ENCODE results near the gene TMEM109.
"Not testable (repeated sequence)": the region's sequence is repeated elsewhere in the genome, so short reads cannot be mapped to it uniquely, and the experiment has no call there.

TMEM109 gene

DNA sequence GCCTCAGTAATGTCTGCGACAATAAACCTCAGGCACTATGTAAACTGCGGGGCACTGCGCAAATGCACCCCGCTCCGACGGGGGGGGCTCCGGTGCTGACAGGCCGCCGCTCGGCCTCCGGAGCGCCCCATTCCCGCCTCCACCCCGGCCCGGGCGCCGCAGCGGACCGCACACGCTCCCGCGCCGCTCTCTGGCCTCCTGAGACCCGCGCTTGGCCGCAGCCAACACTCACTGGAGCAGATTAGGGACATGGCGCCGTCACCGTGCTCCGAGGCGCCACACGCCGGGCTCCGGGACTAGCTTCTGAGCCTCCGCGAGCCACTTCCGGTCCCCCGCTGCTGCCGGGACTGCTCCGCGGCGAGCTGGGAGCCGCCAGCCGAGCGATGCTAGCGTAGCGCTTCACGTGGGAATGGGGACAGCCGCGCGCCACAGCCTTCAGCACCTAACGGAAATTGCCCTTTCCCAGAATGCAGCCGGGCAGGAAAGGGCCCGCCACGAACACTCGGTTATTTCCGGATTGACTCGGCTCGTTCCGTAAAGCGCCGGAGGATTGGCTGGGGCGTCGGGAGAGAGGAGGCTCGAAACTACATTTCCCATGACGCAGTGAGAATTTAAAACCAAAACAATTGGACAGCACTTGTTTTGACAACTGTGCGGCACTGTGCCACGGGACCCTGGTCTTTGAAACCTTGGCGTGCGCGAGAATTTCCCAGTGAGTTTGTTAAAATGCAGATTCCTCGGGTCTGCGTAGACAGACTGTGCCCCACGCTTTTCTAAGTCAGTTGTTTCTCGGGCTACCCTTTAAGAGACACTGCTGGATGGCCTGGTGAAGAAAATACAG, 7.6 kb upstream of the TMEM109 start, which contains the start of gene PRPF19:
TSS of gene PRPF19 (minus strand) at position 454 of the 841 bp plus-strand sequence. CDS start at position 251, 203 bp downstream.
- peak; percentile 97 for DNase-seq (ENCODE audit: low read depth, low spot score)
- H3K4me3 ChIP-seq (ENCODE audit: low read length), result peak within 1 kb of the TSS; percentile 95

DNA sequence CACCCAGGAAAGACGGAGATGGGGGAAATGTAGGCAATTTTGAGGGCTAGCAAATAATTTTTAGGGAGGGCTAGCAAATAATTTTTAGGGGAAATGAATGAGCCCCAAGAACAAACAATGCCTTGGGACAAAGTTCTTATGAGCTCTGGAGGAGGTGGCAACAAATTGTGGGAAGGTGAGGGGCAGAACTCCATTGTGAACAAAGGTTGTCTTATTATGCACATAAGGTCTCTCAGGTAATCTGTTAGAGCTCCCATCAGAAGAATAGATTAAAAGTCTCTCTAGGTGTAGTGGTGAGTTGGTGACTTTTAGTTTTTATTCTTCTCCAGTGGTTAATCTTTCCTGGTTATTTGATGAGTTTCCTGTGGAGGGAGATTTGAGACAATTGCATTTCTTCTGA, 5.2 kb upstream of the TMEM109 start:
- no peak overlapping the region for H3K4me3 ChIP-seq (ENCODE audit: low read length)
- DNase-seq (ENCODE audit: low read depth, low spot score), result no peak

DNA sequence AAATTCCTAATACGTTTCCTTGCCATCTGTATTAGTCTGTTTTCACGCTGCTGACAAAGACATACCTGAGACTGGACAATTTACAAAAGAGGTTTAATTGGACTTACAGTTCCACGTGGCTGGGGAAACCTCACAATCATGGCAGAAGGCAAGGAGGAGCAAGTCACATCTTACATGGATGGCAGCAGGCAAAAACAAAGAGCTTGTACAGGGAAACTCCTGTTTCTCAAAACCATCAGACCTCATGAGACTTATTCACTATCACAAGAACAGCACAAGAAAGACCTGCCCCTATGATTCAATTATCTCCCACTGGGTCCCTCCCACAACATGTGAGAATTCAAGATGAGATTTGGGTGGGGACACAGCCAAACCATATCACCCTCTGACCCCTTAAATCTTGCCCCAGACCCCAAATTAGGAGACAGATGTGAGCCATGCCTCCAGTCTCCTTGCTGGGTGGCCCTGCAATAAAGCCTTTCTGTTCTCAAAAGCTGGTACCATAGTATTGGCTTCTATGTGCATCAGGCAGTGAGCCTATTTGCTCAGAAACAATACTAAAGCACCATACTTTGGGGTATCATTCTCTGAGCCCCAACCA, 4.2 kb upstream of the TMEM109 start:
- not testable (repeated sequence) for H3K4me3 ChIP-seq (ENCODE audit: low read length); DNase-seq (ENCODE audit: low read depth, low spot score)

DNA sequence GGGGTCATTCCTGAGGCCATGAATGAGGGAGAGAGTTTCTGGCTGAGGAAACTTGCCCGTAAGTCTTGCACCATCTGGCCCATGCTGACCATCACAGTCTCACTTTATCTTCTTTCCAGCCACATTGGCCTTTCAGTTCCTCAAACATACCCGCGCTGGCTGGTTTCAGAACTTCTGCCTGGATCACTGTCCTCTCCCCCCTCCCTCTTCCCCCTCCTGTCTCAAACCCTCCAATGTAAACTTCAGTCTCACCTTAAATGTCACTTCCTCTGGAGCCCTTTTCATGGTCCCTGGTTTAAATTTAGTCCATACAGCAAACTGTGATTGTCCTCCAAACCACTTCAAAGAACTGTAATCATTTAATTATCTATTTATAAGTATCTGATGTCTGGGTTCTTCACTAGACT, 3.7 kb upstream of the TMEM109 start:
- no peak overlapping the region for H3K4me3 ChIP-seq (ENCODE audit: low read length)
- no peak for DNase-seq (ENCODE audit: low read depth, low spot score)

DNA sequence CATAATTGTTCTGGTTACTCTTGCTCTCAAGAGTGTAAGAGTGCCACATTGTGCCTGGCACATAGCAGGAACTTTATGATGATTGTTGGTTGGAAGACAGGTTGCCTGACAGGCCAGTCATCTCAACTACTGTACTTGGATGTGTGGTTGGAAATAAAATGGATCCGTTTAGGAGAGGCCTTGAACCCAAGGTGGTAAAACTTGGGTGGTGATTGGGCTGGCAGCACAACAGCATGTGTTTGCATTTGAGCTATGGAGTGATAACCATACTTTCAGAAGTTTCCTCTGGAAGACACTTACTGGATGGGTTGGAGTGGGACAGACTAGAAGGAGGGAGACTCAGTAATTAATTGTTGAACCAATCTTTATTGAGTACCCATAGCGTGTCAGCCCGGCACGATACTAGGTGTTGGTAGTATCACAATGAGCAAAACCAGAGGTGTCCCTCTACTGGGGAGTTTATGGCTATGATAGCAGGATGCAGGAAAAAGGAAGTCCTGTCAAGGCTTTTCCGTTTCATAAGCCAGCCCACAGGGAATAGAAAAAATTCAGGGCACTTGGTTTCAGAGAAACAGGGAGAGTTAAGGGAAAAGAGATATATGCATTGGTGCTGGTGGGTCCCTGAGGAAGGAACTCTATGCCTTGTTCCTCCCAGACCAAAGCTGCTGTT, 3.1 kb upstream of the TMEM109 start:
- no peak overlapping the region for H3K4me3 ChIP-seq (ENCODE audit: low read length)

DNA sequence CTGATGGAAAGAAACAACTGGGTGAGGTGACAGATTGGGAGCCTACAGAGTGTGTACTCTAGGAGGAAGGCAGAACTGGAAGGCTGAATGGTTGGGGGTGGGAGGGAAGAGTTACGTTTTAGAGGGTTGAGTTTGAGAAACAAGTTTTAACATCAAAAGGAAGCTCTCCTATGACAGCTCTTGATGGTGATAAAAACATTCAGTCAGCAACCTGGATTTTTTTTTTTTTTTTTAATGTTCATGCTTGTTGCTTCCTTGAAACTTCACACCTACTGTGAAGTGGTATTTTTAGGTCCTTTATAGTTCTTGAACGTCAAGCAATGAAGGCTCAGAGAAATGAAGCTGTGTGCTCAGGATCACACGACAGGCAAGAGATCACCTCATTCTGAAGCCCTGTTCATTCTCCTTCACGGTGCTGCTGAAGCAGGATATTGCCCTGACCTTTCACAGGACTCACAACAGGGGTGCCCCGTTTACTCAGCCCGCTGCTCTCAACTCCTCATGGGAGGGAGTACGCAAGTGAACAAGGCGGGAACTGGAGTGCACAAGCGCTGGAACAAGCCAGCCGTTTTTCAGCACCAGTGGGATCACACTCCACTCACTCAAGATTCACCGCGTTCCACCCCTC, 1.6 kb upstream of the TMEM109 start:
- no peak for DNase-seq (ENCODE audit: low read depth, low spot score)
- no peak overlapping the region for H3K4me3 ChIP-seq (ENCODE audit: low read length)

More for the DNA sequence above, 3.1 kb upstream of the TMEM109 start:
- DNase-seq (ENCODE audit: low read depth, low spot score), result no peak

DNA sequence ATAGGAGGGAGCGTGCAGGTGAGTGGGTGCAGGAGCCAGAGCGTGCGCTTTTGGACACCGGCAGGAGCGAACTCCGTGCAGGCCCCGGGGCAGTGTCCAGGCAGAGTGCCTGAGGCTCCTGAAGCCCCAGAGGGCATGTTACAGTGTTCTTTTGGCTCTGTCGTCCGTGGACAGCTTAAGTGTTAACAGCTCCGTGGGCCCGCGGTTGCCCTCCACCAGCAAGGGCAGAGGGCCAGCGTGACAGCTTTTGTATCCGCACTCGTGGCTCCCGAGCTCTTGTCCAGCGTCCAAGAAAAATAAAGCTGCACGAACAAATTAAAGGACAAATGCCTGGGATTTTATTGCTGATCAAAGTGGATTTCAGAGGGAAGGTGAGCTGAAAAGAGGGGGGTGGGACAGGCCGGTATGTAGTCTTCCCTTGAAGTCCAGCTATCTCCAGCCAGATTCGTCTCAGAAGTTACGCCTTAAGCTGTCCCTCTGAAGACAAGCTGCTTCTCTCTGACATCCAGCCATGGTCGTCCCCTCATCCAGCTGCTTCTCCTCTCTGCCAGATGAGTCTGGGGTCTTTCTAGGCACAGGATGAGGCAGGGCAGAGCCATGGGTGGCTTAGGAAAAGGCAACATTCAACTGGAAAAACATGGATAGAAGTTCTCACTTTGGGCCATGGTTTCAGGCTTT, 968 bp upstream of the TMEM109 start:
- no peak for DNase-seq (ENCODE audit: low read depth, low spot score)
- peak overlapping the region; percentile 77 for H3K4me3 ChIP-seq (ENCODE audit: low read length)

DNA sequence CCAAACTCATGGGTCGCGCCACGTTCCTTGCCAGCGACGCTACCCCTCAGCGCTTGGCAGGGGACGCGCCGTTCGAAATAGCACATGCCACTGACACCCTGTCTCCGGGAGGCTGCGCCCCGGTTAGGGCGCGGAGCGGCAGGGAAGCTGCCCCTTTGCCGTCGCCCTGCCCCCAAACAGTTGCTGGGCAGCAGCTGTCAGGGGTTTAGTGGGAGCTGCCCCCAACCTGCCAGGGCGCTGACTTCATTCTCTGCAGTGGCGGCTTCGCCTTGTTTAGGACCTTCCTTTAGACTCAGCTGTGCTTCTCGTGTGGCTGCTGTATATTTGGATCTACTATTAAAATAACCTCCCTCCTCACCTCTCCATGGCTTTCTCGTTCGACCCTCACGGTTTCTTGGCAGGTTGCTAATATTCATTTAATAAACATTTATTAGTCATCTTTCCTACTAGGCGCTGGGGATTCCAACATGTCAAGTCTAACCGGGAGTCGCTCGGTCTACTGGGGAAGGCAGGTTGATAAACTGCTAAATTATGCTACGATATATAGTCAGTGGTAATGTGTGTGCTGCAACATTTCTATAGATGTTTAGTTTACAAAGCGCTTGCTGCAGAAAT, 782 bp downstream of the TMEM109 start:
- H3K4me3 ChIP-seq (ENCODE audit: low read length), result peak overlapping the region; percentile 77
- DNase-seq (ENCODE audit: low read depth, low spot score), result no peak

DNA sequence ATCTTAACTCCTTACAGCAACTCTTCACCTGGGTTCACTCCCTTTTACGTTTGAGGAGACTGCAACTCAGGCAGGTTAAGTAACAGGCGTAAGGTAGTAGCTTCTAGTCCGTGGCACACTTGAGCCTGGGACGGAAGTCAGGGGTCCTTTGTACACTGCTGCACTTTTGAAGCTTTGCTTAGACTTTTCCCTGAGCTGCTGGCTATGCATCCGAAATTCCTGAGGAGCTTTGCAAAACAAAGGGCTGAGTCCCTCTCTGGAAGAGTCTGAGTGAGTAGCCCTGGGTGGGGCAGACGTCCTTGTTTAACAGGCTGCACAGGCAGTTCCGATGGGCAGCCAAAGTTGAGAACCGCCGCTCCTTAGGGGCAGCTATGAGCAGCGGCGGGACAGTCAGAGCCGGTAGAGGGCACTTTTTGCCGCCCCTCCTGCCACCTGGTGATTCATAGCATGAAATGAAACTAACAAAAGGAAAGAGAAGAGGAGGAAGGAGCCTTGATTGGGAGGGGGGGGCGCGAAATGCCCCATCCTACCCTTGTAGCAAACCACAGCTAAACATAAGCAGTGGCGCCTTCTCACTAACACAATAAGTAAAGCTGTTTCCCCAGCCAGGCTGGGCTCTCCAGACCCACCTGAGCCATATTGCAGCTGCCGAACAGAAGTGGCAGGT, 1.4 kb downstream of the TMEM109 start:
- DNase-seq (ENCODE audit: low read depth, low spot score), result peak; percentile 58
- peak overlapping the region; percentile 77 for H3K4me3 ChIP-seq (ENCODE audit: low read length)

DNA sequence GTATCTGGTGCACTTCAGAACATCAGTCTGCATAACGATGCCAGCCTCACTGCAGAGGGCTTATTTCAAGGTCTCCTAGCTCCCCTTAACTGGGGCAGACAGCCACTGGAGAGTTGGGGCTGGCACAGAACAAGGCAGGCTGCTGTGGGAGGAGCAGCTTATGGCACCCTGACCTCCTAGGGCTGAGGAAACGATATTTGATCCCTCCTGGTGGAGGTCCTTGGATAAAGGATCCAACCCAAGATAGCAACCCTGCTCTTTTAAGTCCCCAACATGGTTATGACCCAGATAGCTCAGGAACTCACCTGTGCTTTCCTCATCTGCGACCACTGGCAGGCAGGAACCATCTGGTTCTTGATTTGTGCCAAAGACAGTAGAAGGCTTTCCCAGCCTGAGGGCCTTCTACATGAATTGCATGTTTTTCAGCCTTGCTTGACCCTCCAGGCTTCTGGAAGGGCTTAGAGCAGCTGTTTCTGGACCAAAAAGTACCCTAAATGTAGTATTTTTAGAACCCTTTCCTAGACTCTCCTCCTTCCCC, 2.8 kb downstream of the TMEM109 start:
- no peak for DNase-seq (ENCODE audit: low read depth, low spot score)
- H3K4me3 ChIP-seq (ENCODE audit: low read length), result no peak overlapping the region

DNA sequence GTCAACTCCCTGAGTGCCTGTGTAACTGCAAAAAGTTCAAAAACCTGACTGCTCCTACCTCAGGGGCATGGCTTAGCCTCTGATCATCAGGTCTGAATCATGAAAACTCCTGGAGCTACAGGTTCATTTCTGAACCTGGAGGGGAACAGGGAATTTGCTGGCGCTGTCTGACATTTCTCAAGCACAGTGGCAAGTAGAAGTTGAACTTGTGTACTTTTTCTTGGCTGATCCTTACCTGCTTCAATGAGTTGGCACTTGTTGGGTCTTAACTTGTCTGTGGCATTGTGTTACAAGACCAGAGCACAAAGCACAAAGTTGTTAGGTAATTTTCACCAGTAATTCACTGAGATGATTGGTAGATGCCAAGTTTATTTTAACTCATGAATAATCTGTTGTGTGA, 3.3 kb downstream of the TMEM109 start:
- H3K4me3 ChIP-seq (ENCODE audit: low read length), result no peak overlapping the region
- no peak for DNase-seq (ENCODE audit: low read depth, low spot score)

DNA sequence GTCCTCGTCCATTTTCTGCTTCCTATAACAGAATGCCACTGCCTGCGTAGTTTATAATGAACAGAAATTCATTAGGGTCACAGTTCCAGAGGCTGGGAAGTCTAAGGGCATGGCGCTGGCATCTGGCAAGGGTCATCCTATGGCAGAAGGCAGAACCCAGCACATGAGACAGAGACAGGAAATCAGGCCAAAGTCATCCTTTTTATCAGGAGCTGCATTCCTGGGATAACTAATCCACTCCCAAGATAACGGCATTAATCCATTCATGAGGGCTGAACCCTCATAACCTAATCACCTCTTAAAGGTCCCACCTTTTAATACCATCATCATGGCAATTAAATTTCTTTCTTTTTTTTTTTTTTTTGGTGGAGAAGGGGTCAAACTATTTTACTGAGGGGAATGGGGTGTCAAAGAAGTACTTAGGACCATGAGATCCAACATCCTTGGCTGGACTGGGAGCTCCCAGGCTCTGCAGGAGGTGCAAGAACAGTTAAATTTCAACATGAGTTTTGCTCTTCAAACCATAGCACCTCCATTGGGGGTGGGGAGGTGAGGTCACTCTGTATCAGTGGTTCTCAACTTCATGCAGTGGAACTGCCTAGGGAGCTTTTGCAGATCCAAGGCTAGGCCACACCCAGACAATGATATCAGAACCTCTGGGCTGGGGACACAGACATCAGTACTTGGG, 4.4 kb downstream of the TMEM109 start:
- DNase-seq (ENCODE audit: low read depth, low spot score), result no peak
- H3K4me3 ChIP-seq (ENCODE audit: low read length), result no peak overlapping the region

DNA sequence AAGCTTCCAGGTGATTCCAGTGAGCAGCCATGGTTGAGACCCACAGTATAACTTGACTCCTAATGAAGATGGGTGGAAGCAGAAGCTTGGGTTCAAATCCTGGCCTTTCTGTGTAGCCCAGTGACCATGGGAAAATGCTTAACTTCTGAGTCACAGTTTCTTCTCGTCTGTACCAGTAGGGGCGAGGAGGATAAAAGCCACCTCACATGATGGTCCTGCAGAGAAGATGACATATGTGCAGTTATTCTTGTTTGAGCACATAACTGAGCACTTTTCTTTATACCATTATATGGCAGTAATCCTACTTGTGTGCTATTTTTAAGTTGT, 4.9 kb downstream of the TMEM109 start:
- DNase-seq (ENCODE audit: low read depth, low spot score), result no peak
- no peak overlapping the region for H3K4me3 ChIP-seq (ENCODE audit: low read length)

DNA sequence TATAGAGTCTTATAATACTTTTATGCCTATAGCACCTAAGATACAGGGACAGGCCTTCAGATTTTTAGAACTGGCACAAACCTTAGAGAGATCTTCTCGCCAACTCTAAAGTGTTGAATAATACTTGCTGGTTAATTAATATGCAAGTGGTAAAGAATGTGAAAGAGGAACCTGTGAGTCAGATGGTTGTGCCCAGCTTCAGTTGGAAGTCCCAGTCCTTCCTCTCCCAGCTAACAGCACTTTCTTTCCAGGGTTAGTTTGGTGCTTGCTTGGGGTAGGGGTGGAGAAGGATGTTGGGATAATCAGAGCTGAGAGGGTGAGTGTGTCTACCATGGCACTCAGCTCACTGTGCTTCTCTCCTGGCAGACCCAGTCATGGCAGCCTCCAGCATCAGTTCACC, 5.4 kb downstream of the TMEM109 start:
- H3K4me3 ChIP-seq (ENCODE audit: low read length), result no peak overlapping the region
- DNase-seq (ENCODE audit: low read depth, low spot score), result no peak

DNA sequence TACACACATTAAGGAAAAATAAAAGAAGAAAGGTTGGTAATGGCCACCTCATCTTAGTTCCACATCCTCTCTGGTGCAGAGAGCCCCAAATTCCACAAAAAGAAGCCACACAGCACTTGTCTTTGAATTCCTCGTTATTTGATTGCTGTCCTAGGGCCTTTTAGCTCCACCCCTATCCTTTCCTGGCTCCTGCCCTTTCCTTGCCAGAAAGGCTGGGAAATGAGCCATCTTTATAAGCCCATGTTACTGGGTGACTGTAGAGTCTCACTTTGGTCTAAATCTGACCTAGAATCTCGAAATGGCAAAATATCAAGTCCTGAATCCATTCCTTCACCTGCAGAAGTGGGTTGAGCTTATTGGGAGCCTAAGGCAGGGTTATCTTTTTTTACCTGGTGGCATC, 6.0 kb downstream of the TMEM109 start:
- H3K4me3 ChIP-seq (ENCODE audit: low read length), result no peak overlapping the region
- DNase-seq (ENCODE audit: low read depth, low spot score), result no peak

DNA sequence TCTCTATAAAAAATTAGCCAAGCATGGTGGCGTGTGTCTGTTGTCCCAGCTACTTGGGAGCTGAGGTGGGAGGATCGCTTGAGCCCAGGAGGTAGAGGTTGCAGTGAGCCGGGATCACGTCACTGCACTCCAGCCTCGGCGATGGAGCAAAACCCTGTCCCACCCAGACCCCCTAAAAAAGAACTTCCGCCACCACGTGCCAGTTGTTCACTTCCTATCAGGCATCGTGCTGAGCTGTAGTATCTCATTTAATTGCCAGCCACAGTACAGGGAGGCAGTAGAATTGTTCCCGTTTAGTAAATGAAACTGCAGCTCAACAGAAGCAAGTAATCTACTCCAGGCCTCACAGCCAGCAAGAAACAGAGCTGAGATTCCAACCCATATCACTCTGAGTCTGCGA, 7.3 kb downstream of the TMEM109 start:
- no peak overlapping the region for H3K4me3 ChIP-seq (ENCODE audit: low read length)
- DNase-seq (ENCODE audit: low read depth, low spot score), result no peak

DNA sequence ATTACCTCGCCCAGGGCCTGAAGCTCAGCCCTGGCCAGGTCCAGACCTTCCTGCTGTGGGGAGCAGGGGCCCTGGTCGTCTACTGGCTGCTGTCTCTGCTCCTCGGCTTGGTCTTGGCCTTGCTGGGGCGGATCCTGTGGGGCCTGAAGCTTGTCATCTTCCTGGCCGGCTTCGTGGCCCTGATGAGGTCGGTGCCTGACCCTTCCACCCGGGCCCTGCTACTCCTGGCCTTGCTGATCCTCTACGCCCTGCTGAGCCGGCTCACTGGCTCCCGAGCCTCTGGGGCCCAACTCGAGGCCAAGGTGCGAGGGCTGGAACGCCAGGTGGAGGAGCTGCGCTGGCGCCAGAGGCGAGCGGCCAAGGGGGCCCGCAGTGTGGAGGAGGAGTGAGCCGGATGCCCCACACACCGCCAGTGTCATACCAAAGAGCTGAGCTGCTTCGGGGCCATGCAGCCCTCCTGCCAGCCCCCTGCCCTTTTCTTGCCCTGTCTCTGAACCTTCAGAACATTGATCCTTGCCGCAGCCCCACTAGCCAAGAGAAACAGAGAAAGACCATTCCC, 7.9 kb downstream of the TMEM109 start:
- H3K4me3 ChIP-seq (ENCODE audit: low read length), result no peak overlapping the region
- no peak for DNase-seq (ENCODE audit: low read depth, low spot score)

Measured in Jurkat, Clone E6-1 (cell line).